ENCODE measurements around the gene CHP2.
"Not testable (repeated sequence)": the region's sequence is repeated elsewhere in the genome, so short reads cannot be mapped to it uniquely, and the experiment has no call there.

CHP2 gene

DNA sequence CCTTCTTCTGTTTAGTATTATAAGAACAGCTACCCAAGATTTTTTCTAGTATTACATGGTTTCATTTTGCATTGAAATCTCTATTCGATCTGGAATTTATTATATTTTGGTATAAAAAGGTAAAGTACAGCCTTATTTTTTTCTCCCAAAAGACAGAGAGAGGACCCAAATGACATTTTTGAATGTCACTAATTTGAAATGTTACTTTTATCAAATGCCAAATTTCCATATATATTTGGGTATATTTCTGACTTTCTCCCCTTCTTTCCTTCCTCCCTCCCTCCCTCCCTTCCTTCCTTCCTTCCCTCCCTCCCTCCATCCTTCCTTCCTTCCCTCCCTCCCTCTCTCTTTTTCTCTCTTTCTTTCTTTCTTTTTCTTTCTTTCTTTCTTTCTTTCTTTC lies 6.2 kb upstream of the CHP2 start:
- no peak for DNase-seq

DNA sequence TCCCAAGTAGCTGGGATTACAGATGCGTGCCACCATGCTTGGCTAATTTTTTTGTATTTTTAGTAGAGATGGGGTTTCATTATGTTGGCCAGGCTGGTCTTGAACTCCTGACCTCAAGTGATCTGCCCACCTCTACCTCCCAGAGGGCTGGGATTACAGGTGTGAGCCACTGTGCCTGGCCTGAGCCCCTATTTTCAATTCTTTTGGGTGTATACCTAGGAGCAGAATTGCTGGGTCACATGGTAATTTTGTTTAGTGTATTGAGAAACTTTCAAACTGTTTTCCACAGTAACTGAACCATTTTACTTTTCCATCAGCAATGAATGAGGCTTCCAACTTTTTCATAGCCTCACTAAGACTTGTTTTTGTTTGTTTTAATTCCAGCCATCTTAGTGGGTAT lies 3.8 kb upstream of the CHP2 start:
- not testable (repeated sequence) for DNase-seq

DNA sequence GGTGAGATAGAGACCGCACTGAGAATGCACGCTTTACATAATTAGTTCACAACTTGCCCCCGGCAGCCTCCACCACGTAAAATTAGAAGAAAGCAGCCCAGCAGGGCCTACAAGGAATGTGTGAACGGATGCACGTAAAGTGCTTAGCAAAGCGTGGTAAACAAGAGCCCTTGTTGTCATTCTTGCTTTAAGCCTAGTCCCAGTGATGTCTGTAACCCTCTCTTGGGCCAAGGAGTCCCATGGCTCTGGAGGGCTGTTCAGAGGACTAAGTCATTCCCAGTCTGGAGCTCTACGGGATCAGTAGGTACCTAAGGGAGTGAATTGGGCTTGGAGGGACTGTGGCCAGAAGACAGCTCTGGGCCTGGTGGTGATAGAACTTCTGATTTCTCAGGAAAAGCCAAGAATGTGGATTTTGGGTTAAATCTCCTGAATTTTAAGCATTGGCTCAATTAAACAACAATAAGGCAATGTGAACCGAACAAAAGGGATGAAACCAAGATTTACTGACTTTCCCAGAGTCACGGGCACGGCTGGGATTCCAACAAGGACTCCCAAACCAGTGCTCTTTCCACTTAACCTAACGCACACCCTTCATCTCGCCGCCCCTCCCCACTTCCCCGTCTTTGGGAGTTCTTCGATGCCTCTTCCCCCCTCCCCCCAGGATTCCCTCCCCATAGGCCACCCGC lies 775 bp upstream of the CHP2 start:
- no peak for DNase-seq

DNA sequence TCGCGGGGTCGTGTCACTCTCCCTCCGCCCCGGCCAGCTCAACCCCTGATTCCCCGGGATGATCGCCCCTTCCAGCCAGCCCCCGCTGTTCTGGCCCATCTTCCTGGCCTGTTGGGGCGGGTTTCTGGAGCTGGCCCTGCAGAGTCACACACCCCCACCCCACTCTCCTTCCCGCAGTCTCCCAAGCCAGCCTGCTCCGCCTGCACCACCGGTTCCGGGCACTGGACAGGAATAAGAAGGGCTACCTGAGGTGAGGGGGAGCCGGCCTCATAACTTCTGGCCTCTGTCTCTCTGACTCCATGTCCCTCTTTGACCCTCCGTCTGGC lies 621 bp downstream of the CHP2 start:
- no peak for DNase-seq

DNA sequence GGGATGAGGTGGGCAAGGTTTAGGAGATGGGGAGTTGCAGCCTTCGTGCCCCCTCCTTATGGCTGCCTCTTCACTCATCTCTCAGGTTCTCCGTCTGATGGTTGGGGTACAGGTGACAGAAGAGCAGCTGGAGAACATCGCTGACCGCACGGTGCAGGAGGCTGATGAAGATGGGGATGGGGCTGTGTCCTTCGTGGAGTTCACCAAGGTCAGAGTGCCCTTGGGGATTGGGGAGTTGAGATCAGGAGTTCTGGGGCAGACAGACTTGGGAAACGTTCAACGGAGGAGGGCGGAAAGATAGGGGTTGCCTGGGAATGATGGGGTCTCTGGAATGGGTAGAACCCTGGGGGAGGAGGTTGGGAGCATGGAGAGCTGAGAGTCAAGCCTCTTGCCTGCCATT lies 2.3 kb downstream of the CHP2 start:
- DNase-seq = no peak

DNA sequence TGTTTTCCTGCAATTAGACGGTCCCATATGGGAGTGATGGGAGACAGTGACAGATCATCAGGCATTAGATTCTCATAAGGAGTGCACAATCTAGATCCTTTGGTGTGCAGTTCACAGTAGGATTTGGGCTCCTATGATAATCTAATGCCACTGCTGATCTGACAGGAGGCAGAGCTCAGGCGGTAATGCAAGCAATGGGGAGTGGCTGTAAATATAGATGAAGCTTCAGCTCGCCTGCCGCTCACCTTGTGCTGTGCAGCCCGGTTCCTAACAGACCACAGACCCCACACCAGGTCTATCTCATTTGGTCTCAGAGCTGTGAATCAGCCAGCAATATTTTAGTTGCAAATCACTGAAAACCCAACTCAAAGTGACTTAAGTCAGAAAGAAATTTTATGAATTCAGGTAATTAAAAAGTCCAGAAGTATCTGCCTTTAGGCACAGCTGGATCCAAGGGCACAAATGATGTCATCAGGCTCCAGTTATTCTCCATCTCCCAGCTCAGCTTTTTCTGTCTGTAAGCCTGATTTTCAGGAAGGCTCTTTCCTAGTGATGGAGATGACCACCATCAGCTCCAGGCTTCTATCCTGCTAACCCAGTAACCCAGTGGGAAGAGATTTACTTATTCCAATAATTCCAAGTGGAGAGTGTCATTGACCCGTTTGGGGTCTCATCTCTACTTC lies 3.3 kb downstream of the CHP2 start:
- DNase-seq = no peak

DNA sequence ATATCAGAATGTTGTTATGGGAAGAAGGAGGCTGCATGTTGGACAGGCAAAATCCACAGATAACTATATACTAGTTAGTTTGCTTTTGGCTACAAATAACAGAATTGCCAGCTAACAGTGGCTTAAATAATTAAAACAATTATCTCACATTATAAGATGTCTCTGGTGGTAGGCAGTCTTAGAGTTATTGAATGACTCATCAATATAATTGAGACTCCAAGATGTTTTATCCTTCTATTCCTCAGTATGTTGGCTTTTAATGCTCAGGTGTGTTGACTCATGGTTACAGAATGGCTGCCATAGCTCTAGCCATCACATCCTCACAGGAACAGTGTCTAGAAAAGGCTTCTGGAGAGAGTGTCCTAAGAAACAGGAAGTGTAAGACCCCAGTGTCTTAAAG lies 11.1 kb downstream of the CHP2 start:
- DNase-seq = no peak

DNA sequence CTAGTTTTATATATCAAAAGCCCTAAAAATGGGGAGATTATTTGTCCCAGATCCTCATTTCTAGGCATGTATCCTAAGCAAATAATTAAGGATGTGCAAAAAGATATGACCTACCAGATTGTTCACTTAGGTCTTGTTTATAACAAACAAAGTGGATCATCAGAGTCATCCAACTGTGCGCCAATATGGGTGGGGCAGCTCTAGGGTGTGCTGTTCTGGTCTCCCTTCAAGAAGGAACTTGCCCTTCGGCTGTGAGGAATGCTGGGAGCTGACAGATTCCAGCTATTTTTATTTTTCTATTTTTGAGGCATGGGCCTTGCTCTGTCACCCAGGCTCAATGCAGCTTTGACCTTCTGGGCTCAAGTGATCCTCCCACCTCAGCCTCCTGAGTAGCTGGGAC lies 13.8 kb downstream of the CHP2 start:
- DNase-seq = no peak

DNA sequence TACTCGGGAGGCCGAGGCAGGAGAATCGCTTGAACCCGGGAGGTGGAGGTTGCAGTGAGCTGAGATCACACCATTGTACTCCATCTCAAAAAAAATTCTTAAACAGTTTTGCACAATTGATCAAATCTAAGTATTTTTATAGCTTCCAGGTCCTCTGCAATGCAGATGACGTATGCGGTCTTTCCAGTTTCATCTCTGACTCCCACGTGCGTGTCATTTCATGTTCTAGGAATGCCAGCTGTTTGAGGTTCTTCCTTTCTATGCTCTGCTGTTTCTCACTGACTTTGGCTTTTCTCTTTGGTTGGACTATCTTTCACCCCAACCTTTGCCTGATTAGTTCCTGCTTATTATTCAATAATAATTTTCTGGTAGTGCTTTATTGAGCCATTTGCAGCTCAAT lies 16.2 kb downstream of the CHP2 start:
- DNase-seq = no peak

DNA sequence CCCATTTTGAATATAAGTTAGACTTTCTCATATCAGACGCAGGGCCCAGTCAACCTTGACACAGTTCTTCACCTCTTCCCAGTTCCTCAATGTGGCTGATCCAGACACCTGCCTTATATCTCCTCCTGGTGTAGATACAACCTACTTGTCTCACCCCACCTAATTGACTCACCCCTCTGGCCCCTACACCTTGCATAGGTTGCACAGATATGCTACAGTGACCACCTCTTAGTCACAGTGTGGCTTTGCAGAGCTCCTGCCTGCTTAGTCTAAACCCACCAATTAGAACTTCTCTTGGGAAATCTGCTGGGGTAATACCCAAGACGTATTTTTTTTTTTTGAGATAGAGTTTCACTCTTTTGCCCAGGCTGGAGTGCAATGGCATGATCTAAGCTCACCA lies 16.8 kb downstream of the CHP2 start:
- DNase-seq = no peak

DNA sequence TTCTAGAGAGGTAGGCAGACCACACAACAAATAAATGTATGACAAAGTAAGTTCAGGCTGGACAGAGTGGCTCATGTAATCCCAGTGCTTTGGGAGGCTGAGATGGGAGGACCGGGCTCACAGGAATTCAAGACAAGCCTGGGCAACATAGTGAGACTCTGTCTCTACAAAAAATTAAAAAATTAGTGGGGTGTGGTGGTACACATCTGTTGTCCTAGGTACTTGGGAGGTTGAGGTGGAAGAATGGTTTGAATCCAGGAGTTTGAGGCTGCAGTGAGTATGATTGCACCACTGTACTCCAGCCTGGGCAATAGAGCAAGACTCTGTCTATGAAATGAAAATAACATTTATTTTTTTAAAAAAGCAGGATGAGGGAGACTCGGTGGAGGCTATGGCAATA lies 18.5 kb downstream of the CHP2 start:
- DNase-seq = no peak

DNA sequence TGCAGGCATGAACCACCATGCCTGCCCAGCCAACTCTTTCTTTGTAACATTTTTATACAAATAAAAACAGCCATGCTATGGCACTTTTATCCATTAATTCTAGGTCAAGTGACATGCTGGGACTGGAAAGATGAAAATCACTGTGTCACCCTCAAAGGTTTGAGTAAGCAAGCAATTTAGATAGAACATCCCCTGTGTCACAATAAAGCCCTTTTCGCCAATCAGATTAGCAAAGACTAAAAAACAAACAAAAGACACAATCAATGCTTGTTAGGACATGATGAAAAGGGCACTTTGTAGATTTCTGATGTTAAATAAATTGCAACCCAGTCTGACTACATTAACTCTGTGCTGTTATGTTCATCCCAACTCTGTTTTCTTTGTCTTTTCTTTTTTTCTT lies 26.4 kb downstream of the CHP2 start:
- no peak for DNase-seq

DNA sequence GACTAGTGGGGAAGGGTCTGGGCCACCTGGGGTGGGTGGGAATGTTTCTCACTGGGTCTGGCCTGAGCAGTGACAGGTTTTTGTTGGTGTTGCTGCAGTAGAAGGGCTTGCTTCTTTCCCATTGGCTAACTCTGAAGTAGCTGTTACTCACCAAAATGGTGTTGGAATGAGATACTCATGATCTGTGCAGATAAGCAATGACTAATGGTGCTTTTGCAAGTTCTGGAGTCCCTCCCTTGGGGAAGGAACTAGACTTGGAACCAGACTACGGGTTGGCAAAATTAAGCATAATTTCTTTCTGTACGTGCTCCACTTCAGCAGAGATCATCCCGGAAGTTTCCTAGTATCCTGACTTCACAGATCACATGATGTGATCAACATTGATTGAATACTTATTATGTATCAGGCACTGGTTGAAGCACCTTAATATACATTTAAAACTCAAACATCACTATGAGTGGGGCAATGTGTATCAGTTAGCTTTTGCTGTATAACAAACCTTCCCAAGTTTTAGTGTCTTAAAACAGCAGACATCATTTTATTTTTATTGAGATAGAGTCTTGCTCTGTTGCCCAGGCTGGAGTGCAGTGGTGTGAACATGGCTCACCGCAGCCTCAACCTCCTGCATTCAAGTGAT lies 30.1 kb downstream of the CHP2 start:
- no peak for DNase-seq

DNA sequence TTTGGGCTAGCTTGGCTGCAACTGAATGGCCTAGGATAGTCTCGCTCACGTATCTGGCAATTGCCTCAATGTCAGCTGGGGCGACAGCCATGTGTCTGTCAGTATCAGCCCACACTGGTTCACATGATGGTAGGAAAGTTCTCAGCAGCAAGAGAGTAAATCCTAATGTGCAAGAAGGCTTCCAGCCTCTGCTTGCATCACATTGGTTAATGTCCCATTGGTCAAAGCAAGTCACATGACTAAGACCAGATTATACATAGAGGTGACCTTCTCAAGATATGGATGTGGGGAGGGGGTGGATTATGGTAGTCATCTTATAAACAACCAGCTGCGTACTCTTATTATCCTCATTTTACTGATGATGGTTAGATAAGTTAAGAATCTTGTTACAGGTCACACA lies 31.0 kb downstream of the CHP2 start:
- no peak for DNase-seq

DNA sequence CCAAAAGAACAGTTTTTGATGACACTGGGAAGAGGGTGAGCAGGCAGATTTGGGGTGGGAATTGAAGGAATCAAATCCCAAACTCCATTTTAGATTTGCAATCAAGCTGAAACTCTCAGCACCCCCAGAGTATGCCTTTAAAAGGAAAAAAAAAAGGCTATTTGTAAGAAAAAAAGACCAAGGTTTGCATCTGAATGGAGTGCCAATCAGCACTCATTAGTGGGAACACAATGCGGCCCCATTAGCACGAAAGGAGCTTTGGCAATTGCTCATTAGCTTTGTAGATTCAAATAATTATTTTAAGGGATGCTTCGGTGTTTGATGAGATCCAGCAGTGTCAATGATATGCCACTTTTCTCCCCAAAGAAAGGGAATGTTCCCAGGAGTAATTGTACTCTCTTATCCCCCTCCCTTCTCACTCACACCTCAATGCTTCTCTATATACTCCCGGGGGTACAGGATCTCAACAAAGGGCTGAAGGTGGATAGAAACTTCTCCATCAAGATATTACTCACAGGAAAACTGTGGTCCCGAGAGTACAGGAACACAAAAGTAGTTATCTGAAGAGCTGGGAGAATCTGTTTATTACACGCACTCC lies 32.2 kb downstream of the CHP2 start:
- DNase-seq = no peak

DNA sequence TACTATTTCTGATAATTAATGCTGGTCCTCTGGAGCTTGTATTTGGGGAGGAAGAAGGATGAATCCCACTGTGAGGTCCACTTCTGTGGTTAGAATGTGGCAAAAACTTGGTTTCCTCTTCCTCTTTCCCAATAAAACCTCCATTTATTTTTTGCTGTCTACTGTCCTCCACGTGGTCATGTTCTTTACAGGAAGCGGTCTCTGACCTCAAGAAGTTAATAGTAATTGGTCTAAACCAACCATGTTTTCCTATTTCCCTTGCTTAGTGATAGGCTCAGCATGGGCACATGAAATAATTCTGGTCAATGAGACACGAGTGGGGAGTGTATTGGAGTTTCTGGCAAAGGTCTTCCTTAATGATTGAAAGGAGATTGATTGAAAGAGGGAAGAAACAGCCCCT lies 33.9 kb downstream of the CHP2 start:
- no peak for DNase-seq

DNA sequence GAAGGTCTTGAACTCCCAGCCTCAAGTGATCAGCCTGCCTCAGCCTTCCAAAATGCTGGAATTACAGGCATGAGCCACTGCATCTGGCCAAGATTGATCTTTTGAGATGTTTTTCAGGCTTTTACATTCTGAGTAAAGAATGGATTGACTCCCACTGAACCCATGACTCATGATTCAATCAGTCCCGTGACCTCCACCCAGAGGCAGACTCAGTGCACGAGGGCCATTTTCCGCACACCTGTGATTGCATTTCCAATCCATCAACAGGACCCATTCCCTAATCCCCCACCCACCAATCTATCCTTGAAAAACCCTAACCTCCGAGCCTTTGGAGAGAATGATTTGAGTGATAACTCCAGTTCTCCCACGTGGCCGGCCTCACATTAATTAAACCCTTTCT lies 40.6 kb downstream of the CHP2 start:
- no peak for DNase-seq

DNA sequence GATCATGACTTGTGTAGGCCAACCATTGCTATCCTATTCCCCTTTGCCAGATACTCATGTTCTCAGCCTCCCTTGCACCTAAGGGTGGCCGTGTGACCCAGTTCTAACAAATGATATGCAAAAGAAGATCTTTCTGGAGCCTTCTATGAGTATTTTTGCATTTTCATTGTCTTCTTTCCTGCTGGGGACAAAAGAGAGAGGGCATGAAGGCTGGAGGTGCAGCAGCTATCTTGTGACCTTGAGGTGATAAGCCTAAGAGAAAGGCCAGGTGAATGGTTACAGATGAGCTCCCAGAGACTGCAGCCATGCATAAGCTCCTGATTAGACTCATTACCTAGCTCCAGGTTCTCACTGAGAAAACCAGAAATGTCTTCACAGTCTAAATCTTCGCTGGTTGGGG lies 42.1 kb downstream of the CHP2 start:
- no peak for DNase-seq

DNA sequence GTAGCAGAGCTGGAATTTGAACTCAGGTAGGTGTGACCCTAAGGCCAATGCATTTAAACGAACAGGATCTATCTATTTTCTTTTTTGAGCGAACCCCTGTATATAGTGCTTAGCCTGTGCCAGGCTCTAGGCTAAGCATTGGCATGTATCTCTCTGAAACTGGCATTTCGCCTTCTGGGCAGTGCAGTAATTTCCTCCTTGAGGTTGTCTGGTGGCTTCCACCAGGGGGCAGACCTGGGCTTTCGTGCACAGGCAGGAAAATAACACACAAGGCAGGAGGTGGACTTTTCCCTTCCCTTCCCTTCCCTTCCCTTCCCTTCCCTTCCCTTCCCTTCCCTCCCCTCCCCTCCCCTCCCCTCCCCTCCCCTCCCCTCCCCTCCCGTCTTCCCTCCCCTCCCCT lies 46.6 kb downstream of the CHP2 start:
- DNase-seq = peak; percentile 75 to 76

DNA sequence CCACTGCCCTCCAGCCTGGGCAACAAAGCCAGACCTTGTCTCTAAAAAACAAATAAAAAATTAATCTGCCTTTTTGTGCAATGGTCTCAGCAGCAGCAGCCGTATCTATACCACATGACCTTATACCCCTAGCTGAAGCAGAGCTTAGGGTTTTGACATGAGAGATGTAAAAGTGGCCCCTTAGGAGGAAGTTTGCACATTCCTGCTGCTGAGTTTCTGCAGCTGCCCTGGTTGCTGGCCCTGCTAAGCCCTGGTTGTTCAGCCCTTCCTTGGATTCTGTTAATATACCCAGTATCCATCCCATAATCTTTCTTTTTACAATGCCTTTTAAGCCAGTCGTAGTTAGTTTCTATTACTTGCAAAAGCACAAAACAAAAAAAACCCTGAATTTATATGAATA lies 48.0 kb downstream of the CHP2 start:
- no peak for DNase-seq

DNA sequence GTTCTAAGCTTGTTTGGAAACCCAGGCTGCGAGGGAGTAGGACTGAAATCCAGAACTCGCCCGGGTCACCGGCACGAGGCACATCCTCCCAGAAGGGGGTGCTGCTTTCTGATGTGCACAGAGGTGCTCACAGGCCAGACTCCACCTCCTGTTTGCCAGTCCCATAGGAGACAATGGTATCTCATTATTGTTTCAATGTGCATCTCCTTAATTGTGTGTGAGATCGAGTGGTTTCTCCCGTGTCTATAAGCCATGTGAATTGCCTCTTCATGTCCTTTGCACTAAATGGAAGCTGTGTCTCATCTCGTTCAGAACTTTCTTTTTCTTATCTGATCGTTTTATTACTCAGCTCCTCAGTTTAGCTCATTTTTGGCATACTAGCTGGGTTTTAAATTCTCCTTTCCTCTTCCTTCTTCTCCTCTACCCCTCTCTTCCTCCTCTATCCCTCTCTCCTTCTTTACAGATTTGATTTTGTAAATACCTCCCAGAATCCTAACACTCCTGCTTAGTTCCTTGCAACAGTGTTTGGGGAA lies 48.8 kb downstream of the CHP2 start:
- peak; percentile 77 for DNase-seq

DNA sequence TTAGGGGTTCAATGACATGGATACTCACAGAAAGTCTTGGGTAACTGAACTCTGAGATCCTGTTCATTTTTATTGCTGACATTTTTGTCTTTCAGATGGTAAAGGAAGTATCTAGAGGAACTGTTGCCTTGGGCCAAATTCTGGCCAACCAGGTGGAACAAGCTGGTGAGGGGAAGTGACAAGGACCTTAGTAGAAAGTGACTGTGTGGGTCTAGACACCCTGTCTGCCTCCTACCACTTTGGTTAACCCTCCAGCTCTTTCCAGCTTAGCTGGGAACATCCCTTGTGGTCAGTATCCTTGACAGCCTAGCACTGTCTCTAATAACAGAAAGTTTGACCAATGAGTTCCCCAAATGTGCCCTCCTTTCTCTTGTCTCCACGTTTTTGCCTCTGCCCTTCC lies 52.2 kb downstream of the CHP2 start:
- peak in 1 of 2 donors; percentile 55 for DNase-seq

Measured in CD4-positive, alpha-beta T cell treated with Interleukin-1 beta for 1 hour (primary cell).